Naive B cell (primary cell): ENCODE results near the gene FKBP7. TPM values are rescaled to one million over a fixed set of nuclear protein-coding genes. Genes with fewer than 3 reads are reported as not detected.

ENCODE experiments used
- ATAC-seq, 2 donors: fragments of 150-1000 bp; cut with Tn5 transposase; 2 replicates each; pipeline ENCODE4 v1.10.0; 2021; ENCODE audit warnings: low read depth in 2 of 2, mild to moderate bottlenecking in 2 of 2, moderate library complexity in 2 of 2
- DNase-seq: peaks from one replicate; pipeline ENCODE4 v3.0.0; 2022
- H3K27ac Mint-ChIP-seq, 6 donors: one replicate each; pipeline ENCODE4 v1.8.0; 2020 to 2022; ENCODE audit warnings: mild to moderate bottlenecking in 6 of 6, mixed read lengths in 6 of 6, moderate library complexity in 5 of 6, inconsistent platforms in 2 of 6
- H3K27me3 Mint-ChIP-seq, 3 donors: one replicate each; pipeline ENCODE4 v1.8.0; 2021 to 2022; ENCODE audit warnings: mixed read lengths in 3 of 3, mild to moderate bottlenecking in 1 of 3
- H3K36me3 Mint-ChIP-seq, 2 donors: one replicate each; pipeline ENCODE4 v1.8.0; 2020 to 2022; ENCODE audit warnings: mixed read lengths in 2 of 2, inconsistent platforms in 1 of 2, mild to moderate bottlenecking in 1 of 2
- H3K4me1 Mint-ChIP-seq, 3 donors: one replicate each; pipeline ENCODE4 v1.8.0; 2020 to 2022; ENCODE audit warnings: mixed read lengths in 3 of 3, inconsistent platforms in 1 of 3, mild to moderate bottlenecking in 1 of 3, moderate library complexity in 1 of 3
- H3K4me3 Mint-ChIP-seq, 8 donors: one replicate each; pipeline ENCODE4 v1.8.0; 2020 to 2022; ENCODE audit warnings: mild to moderate bottlenecking in 8 of 8, mixed read lengths in 8 of 8, moderate library complexity in 8 of 8, inconsistent platforms in 2 of 8
- H3K9me3 Mint-ChIP-seq, 7 donors: one replicate each; pipeline ENCODE4 v1.8.0; 2020 to 2022; ENCODE audit warnings: mixed read lengths in 7 of 7, mild to moderate bottlenecking in 5 of 7, inconsistent platforms in 2 of 7, moderate library complexity in 1 of 7
- polyA plus RNA-seq, 6 donors: library from polyadenylated mRNA; unstranded; fragments of 300-500 nt; fragmentation: Illumina TruSeq; gene quantifications; one replicate each; pipeline ENCODE4 v1.2.3, GENCODE V29; 2021; ENCODE audit warnings: low read depth in 6 of 6

The FKBP7 gene
- polyA plus RNA-seq, 6 donors from 2014 or later = 2.4 to 9.9 (median 4.7) TPM

GRCh38 chr2:178452870-178453269, 25.5 kb downstream of the FKBP7 start:
- no peaks in the 10 kb centered on the region for H3K9me3 Mint-ChIP-seq
- DNase-seq (no peak), ATAC-seq (no peak)
- no peak overlapping the region for H3K4me3 Mint-ChIP-seq
- H3K27me3 Mint-ChIP-seq = peaks cover 0 to 6% (median 0%) of the 10 kb centered on the region in 3 donors
- no peak overlapping the region for H3K27ac Mint-ChIP-seq
- peaks cover 14 to 31% (median 29%) of the 10 kb centered on the region in 3 donors for H3K4me1 Mint-ChIP-seq
- no peaks in the 10 kb centered on the region for H3K36me3 Mint-ChIP-seq

GRCh38 chr2:178452334-178452733, 26.1 kb downstream of the FKBP7 start:
- Mint-ChIP-seq H3K27ac (peak overlapping the region in 1 of 6 donors; percentile 3), H3K4me3 (peak overlapping the region in 7 of 8 donors; percentile 90 to 95 (median 93)), H3K9me3 (no peaks in the 10 kb centered on the region), H3K36me3 (no peaks in the 10 kb centered on the region), H3K4me1 (peaks cover 14 to 32% (median 29%) of the 10 kb centered on the region in 3 donors), H3K27me3 (peaks cover 0 to 6% (median 0%) of the 10 kb centered on the region in 3 donors)
- DNase-seq = no peak
- ATAC-seq = no peak

- Mint-ChIP-seq H3K9me3 (no peaks in the 10 kb centered on the region), H3K27me3 (peaks cover 0 to 6% (median 0%) of the 10 kb centered on the region in 3 donors), H3K4me3 (peak within 1 kb of the TSS; percentile 90 to 95 (median 94)), H3K27ac (peak within 1 kb of the TSS; percentile 92 to 97 (median 96)), H3K36me3 (no peaks in the 10 kb centered on the region), H3K4me1 (peaks cover 14 to 32% (median 29%) of the 10 kb centered on the region in 3 donors)
- ATAC-seq (peak; percentile 80), DNase-seq (peak; percentile 94)
Measured at GRCh38 chr2:178450774-178451525, 27.4 kb downstream of the FKBP7 start, which contains the start of the genes PJVK and PRKRA. PJVK (plus strand) TSS chr2:178451378; CDS start chr2:178453410, 2,032 bp downstream. PRKRA (minus strand) TSS chr2:178451175; CDS start chr2:178451030, 145 bp downstream.

- peaks cover 14 to 32% (median 29%) of the 10 kb centered on the region in 3 donors for H3K4me1 Mint-ChIP-seq
- no peaks in the 10 kb centered on the region for H3K36me3 Mint-ChIP-seq
- peak overlapping the region; percentile 90 to 97 (median 96) for H3K27ac Mint-ChIP-seq
- ATAC-seq (peak; percentile 57 to 63), DNase-seq (peak; percentile 80)
- no peaks in the 10 kb centered on the region for H3K9me3 Mint-ChIP-seq
- H3K27me3 Mint-ChIP-seq = peaks cover 0 to 6% (median 0%) of the 10 kb centered on the region in 3 donors
- H3K4me3 Mint-ChIP-seq = peak overlapping the region; percentile 85 to 94 (median 92)
Measured at GRCh38 chr2:178450524-178450773, 28.0 kb downstream of the FKBP7 start.

- no peaks in the 10 kb centered on the region for H3K9me3 Mint-ChIP-seq
- H3K36me3 Mint-ChIP-seq = peaks cover 4% of the 10 kb centered on the region in 2 donors
- H3K27ac Mint-ChIP-seq = peak overlapping the region; percentile 90 to 97 (median 96)
- no peak for DNase-seq
- H3K27me3 Mint-ChIP-seq = peaks cover 0 to 6% (median 0%) of the 10 kb centered on the region in 3 donors
- H3K4me1 Mint-ChIP-seq = peaks cover 14 to 32% (median 29%) of the 10 kb centered on the region in 3 donors
- no peak for ATAC-seq
- peak overlapping the region; percentile 85 to 94 (median 92) for H3K4me3 Mint-ChIP-seq
Measured at GRCh38 chr2:178449700-178450523, 28.5 kb downstream of the FKBP7 start.

- peak overlapping the region in 6 of 8 donors; percentile 15 to 94 (median 58) for H3K4me3 Mint-ChIP-seq
- no peaks in the 10 kb centered on the region for H3K9me3 Mint-ChIP-seq
- H3K27me3 Mint-ChIP-seq = no peaks in the 10 kb centered on the region
- H3K36me3 Mint-ChIP-seq = peaks cover 7 to 11% of the 10 kb centered on the region in 2 donors
- DNase-seq (no peak), ATAC-seq (no peak)
- peak overlapping the region; percentile 90 to 97 (median 96) for H3K27ac Mint-ChIP-seq
- peaks cover 14 to 29% (median 27%) of the 10 kb centered on the region in 3 donors for H3K4me1 Mint-ChIP-seq
Measured at GRCh38 chr2:178448968-178449661, 29.3 kb downstream of the FKBP7 start.

- ATAC-seq (no peak), DNase-seq (no peak)
- Mint-ChIP-seq H3K36me3 (peaks cover 28 to 29% of the 10 kb centered on the region in 2 donors), H3K27me3 (no peaks in the 10 kb centered on the region), H3K4me3 (no peak overlapping the region), H3K27ac (no peak overlapping the region), H3K9me3 (no peaks in the 10 kb centered on the region), H3K4me1 (no peaks in the 10 kb centered on the region)
Measured at GRCh38 chr2:178441426-178441825, 37.0 kb downstream of the FKBP7 start.

- ATAC-seq (no peak), DNase-seq (no peak)
- Mint-ChIP-seq H3K27ac (peak overlapping the region in 1 of 6 donors; percentile 77), H3K9me3 (no peaks in the 10 kb centered on the region), H3K4me1 (no peaks in the 10 kb centered on the region), H3K4me3 (no peak overlapping the region), H3K27me3 (no peaks in the 10 kb centered on the region), H3K36me3 (peaks cover 14 to 21% of the 10 kb centered on the region in 2 donors)
Measured at GRCh38 chr2:178436662-178437061, 41.7 kb downstream of the FKBP7 start.

- Mint-ChIP-seq H3K27ac (peak overlapping the region in 1 of 6 donors; percentile 22), H3K27me3 (no peaks in the 10 kb centered on the region), H3K4me3 (no peak overlapping the region), H3K4me1 (no peaks in the 10 kb centered on the region), H3K9me3 (peaks cover 9 to 22% (median 16%) of the 10 kb centered on the region in 7 donors), H3K36me3 (peaks cover 29 to 35% of the 10 kb centered on the region in 2 donors)
- DNase-seq (no peak), ATAC-seq (no peak)
Measured at GRCh38 chr2:178429336-178429735, 49.1 kb downstream of the FKBP7 start.

- peaks cover 29 to 35% of the 10 kb centered on the region in 2 donors for H3K36me3 Mint-ChIP-seq
- H3K4me1 Mint-ChIP-seq = no peaks in the 10 kb centered on the region
- no peak overlapping the region for H3K4me3 Mint-ChIP-seq
- ATAC-seq = no peak
- no peak overlapping the region for H3K27ac Mint-ChIP-seq
- DNase-seq = no peak
- H3K9me3 Mint-ChIP-seq = peaks cover 9 to 24% (median 16%) of the 10 kb centered on the region in 7 donors
- no peaks in the 10 kb centered on the region for H3K27me3 Mint-ChIP-seq
Measured at GRCh38 chr2:178428396-178428806, 50.0 kb downstream of the FKBP7 start.

GRCh38 chr2:178427458-178427857, 50.9 kb downstream of the FKBP7 start:
- Mint-ChIP-seq H3K36me3 (peaks cover 29 to 35% of the 10 kb centered on the region in 2 donors), H3K4me3 (no peak overlapping the region), H3K4me1 (no peaks in the 10 kb centered on the region), H3K9me3 (peaks cover 9 to 24% (median 16%) of the 10 kb centered on the region in 7 donors), H3K27ac (no peak overlapping the region), H3K27me3 (no peaks in the 10 kb centered on the region)
- DNase-seq (no peak), ATAC-seq (no peak)

- H3K4me1 Mint-ChIP-seq = no peaks in the 10 kb centered on the region
- no peaks in the 10 kb centered on the region for H3K27me3 Mint-ChIP-seq
- peaks cover 9 to 24% (median 16%) of the 10 kb centered on the region in 7 donors for H3K9me3 Mint-ChIP-seq
- H3K4me3 Mint-ChIP-seq = no peak overlapping the region
- peaks cover 29 to 35% of the 10 kb centered on the region in 2 donors for H3K36me3 Mint-ChIP-seq
- no peak for DNase-seq
- ATAC-seq = no peak
- no peak overlapping the region for H3K27ac Mint-ChIP-seq
Measured at GRCh38 chr2:178426388-178426787, 52.0 kb downstream of the FKBP7 start.

GRCh38 chr2:178425255-178425827, 53.1 kb downstream of the FKBP7 start:
- no peak overlapping the region for H3K27ac Mint-ChIP-seq
- DNase-seq (no peak), ATAC-seq (no peak)
- no peak overlapping the region for H3K4me3 Mint-ChIP-seq
- peaks cover 0 to 5% (median 4%) of the 10 kb centered on the region in 3 donors for H3K4me1 Mint-ChIP-seq
- no peaks in the 10 kb centered on the region for H3K27me3 Mint-ChIP-seq
- H3K9me3 Mint-ChIP-seq = peaks cover 9 to 24% (median 16%) of the 10 kb centered on the region in 7 donors
- peaks cover 27 to 31% of the 10 kb centered on the region in 2 donors for H3K36me3 Mint-ChIP-seq
